Measurements from ENCODE around the gene LTK. TPM values are rescaled to one million over a fixed set of nuclear protein-coding genes. Genes with fewer than 3 reads are reported as not detected.

The LTK gene
- total RNA-seq, 1 donor from 2014 or later, result 7.9 TPM

- Histone ChIP-seq H3K4me3 (ENCODE audit: low read depth, low read length) (no peak overlapping the region), H3K36me3 (ENCODE audit: control insufficient read depth, insufficient read depth, low read length) (peaks cover 1% of the 10 kb centered on the region), H3K27me3 (ENCODE audit: control insufficient read depth, insufficient read depth, low read length) (no peaks in the 10 kb centered on the region)
- DNase-seq (ENCODE audit: low read depth), result no peak
- no peak for TF ChIP-seq CTCF (IDR thresholded peaks at IDR 0.05; ENCODE audit: insufficient read depth, low read length, poor library complexity, severe bottlenecking)
Observed at GRCh38 chr15:41523097-41523496, 9.5 kb upstream of the LTK start.

GRCh38 chr15:41521614-41522013, 8.0 kb upstream of the LTK start:
- H3K4me3 ChIP-seq (ENCODE audit: low read depth, low read length), result no peak overlapping the region
- peaks cover 1% of the 10 kb centered on the region for H3K36me3 ChIP-seq (ENCODE audit: control insufficient read depth, insufficient read depth, low read length)
- H3K27me3 ChIP-seq (ENCODE audit: control insufficient read depth, insufficient read depth, low read length), result no peaks in the 10 kb centered on the region
- no peak for TF ChIP-seq CTCF (IDR thresholded peaks at IDR 0.05; ENCODE audit: insufficient read depth, low read length, poor library complexity, severe bottlenecking)
- DNase-seq (ENCODE audit: low read depth), result no peak

DNA sequence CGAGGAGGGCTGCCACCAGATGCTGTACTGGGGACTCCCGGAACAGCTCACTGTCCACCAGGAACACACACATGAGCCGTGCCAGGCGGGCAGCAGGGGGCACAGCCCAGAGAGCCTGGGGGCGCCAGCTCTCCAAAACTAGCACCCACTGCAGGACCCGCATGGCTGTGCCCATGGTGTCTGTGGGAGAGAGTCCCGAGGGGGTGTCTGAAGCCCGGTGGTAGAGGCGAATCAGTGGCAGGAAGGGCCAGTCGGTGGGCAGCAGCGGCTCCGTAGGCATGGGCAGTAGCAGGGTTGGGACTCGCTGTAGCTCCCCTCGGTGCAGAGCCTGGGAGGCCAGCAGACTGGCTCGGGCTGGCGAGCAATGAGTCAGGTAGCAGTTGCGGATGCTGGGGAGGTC, 7.0 kb upstream of the LTK start:
- TF ChIP-seq CTCF (IDR thresholded peaks at IDR 0.05; ENCODE audit: insufficient read depth, low read length, poor library complexity, severe bottlenecking), result no peak
- Histone ChIP-seq H3K4me3 (ENCODE audit: low read depth, low read length) (no peak overlapping the region), H3K36me3 (ENCODE audit: control insufficient read depth, insufficient read depth, low read length) (peaks cover 1% of the 10 kb centered on the region), H3K27me3 (ENCODE audit: control insufficient read depth, insufficient read depth, low read length) (no peaks in the 10 kb centered on the region)
- no peak for DNase-seq (ENCODE audit: low read depth)

DNA sequence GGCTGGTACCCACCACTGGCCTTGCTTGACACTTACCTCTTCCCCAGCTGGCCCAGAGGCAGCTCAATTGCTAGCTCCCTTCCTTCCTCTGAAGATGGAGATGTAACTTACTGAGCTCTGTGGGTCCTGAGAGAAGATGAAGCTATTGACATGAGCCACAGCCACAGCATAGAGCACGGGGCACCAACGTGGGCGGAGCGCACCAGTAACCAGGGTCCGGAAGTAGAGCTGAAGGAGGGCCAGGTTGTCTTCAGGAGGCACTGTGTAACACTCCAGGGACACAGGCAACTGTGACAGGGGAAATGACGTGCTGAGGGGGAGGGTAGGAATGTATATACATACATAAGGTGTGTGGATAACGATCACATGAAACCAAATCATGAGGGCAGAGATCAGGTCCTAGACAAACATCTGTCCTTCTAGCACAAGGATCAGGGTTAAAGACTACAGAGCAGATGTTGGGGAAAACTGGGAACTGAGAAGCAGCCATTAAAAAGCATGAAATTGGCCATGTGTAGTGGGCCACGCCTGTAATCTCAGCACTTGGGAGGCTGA, 4.3 kb upstream of the LTK start:
- no peak for DNase-seq (ENCODE audit: low read depth)
- H3K27me3 ChIP-seq (ENCODE audit: control insufficient read depth, insufficient read depth, low read length), result peaks cover 14% of the 10 kb centered on the region
- TF ChIP-seq CTCF (IDR thresholded peaks at IDR 0.05; ENCODE audit: insufficient read depth, low read length, poor library complexity, severe bottlenecking), result no peak
- H3K4me3 ChIP-seq (ENCODE audit: low read depth, low read length), result no peak overlapping the region
- H3K36me3 ChIP-seq (ENCODE audit: control insufficient read depth, insufficient read depth, low read length), result peaks cover 1% of the 10 kb centered on the region

DNA sequence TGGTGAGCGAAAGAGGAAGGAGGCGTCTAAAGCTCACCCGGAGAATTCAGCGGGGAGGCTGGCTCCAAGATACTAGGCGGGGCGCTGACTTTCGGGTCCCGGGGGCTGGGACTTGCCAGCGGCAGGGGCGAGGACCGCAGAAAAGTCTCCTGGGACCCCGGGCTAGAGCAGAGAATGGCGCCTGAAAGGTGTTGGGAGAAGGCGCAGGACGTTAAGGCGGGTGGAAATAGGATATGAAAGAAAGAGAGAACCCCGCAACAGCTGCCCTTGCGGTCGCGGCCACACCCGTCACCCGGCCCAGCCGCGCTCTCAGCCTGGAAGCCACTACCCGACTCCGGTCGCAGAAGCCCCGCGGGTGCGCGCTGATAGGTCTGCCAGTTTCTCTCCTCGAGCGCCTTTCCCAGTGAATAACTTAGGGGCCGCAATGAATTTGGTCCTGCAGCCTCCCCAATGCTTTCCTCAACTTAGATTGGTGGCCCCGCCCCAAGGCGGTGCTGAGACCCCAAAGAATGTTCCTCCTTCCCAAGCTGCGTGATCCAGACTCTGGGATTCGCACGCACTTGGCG, 604 bp downstream of the LTK start:
- Histone ChIP-seq H3K27me3 (ENCODE audit: control insufficient read depth, insufficient read depth, low read length) (peaks cover 38% of the 10 kb centered on the region), H3K4me3 (ENCODE audit: low read depth, low read length) (no peak overlapping the region), H3K36me3 (ENCODE audit: control insufficient read depth, insufficient read depth, low read length) (no peaks in the 10 kb centered on the region)
- no peak for DNase-seq (ENCODE audit: low read depth)
- TF ChIP-seq CTCF (IDR thresholded peaks at IDR 0.05; ENCODE audit: insufficient read depth, low read length, poor library complexity, severe bottlenecking), result no peak

- DNase-seq (ENCODE audit: low read depth), result no peak
- no peak for TF ChIP-seq CTCF (IDR thresholded peaks at IDR 0.05; ENCODE audit: insufficient read depth, low read length, poor library complexity, severe bottlenecking)
- Histone ChIP-seq H3K4me3 (ENCODE audit: low read depth, low read length) (no peak overlapping the region), H3K36me3 (ENCODE audit: control insufficient read depth, insufficient read depth, low read length) (no peaks in the 10 kb centered on the region), H3K27me3 (ENCODE audit: control insufficient read depth, insufficient read depth, low read length) (peaks cover 38% of the 10 kb centered on the region)
Observed at GRCh38 chr15:41512512-41512939, 1.1 kb downstream of the LTK start.
